KMS-11 (cell line): ENCODE data around the gene LY6G5B.

Experiments used
- H2AFZ ChIP-seq: fragments of 200-600 bp; sonication (generic); 2 replicates; pipeline ENCODE4 v1.6.1; 2016; ENCODE audit warnings: antibody characterized with exemption, mixed run types, low read depth
- H3K27ac ChIP-seq: fragments of 200-600 bp; sonication (generic); 2 replicates; pipeline ENCODE4 v1.6.1; 2016; ENCODE audit warnings: mild to moderate bottlenecking, mixed run types
- H3K27me3 ChIP-seq: fragments of 200-600 bp; sonication (generic); 2 replicates; pipeline ENCODE4 v1.6.1; 2017; ENCODE audit warnings: mild to moderate bottlenecking, low read depth, mixed run types, moderate library complexity; ENCODE audit not compliant: insufficient read depth
- H3K36me3 ChIP-seq: fragments of 200-600 bp; sonication (generic); 2 replicates; pipeline ENCODE4 v1.6.1; 2017; ENCODE audit warnings: mild to moderate bottlenecking, mixed run types; ENCODE audit not compliant: insufficient read depth
- H3K4me1 ChIP-seq: fragments of 200-600 bp; sonication (generic); 2 replicates; pipeline ENCODE4 v1.6.1; 2016; ENCODE audit warnings: mild to moderate bottlenecking, low read depth, mixed run types; ENCODE audit not compliant: poor library complexity, severe bottlenecking
- H3K4me2 ChIP-seq: fragments of 200-600 bp; sonication (generic); 2 replicates; pipeline ENCODE4 v1.7.0; 2016; ENCODE audit warnings: mild to moderate bottlenecking, mixed run types
- H3K4me3 ChIP-seq: fragments of 200-600 bp; sonication (generic); IDR thresholded peaks from 2 replicates; pipeline ENCODE4 v1.6.1; 2017; ENCODE audit warnings: low read depth, low read length, mixed read lengths; ENCODE audit not compliant: insufficient read depth
- H3K79me2 ChIP-seq: fragments of 200-600 bp; sonication (generic); 2 replicates; pipeline ENCODE4 v1.6.1; 2016; ENCODE audit warnings: low read depth, mixed run types; ENCODE audit not compliant: insufficient read depth
- H3K9ac ChIP-seq: fragments of 200-600 bp; sonication (generic); 2 replicates; pipeline ENCODE4 v1.6.1; 2016; ENCODE audit warnings: mild to moderate bottlenecking, mixed run types
- H4K20me1 ChIP-seq: fragments of 200-600 bp; sonication (generic); 2 replicates; pipeline ENCODE4 v1.6.1; 2016; ENCODE audit warnings: mild to moderate bottlenecking, mixed run types; ENCODE audit not compliant: insufficient read depth
- CTCF ChIP-seq: fragments of 200-600 bp; sonication (generic); conservative IDR thresholded peaks from 2 replicates; pipeline ENCODE4 v1.6.1; 2017; ENCODE audit warnings: low read depth, mild to moderate bottlenecking, antibody characterized with exemption, low read length, moderate library complexity, mixed read lengths

Gene LY6G5B, protein sequence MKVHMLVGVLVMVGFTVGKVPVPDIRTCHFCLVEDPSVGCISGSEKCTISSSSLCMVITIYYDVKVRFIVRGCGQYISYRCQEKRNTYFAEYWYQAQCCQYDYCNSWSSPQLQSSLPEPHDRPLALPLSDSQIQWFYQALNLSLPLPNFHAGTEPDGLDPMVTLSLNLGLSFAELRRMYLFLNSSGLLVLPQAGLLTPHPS

DNA sequence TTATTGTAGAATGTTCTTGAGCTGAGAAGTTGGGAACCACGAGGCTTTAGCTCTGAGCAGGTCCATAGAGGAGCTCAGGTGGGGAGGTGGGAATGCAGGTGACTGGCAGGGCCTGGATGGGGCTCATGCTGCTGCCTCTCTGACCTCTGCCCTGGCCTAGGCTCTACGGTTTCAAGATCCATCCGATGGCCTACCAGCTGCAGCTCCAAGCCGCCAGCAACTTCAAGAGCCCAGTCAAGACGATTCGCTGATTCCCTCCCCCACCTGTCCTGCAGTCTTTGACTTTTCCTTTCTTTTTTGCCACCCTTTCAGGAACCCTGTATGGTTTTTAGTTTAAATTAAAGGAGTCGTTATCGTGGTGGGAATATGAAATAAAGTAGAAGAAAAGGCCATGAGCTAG, at the start of gene LY6G5B:
Gene LY6G5B, plus strand, starts transcription at position 301 of the 400 bp plus-strand sequence. CDS start 975 bp downstream, outside the sequence.
- TF ChIP-seq CTCF = no peak
- Histone ChIP-seq H3K4me1 (peaks cover 10% of the 10 kb centered on the region), H3K79me2 (peaks cover 25% of the 10 kb centered on the region), H3K4me2 (no peak within 1 kb of the TSS), H3K27ac (no peak within 1 kb of the TSS), H4K20me1 (no peaks in the 10 kb centered on the region), H3K27me3 (no peaks in the 10 kb centered on the region), H3K36me3 (peaks cover 4% of the 10 kb centered on the region; the same call in 1 of the 2 replicates), H3K4me3 (no peak within 1 kb of the TSS), H2AFZ (no peak within 1 kb of the TSS), H3K9ac (no peak within 1 kb of the TSS)

GRCh38 chr6:31620586-31621319, 49.0 kb upstream of the LY6G5B start, which contains the start of gene PRRC2A:
PRRC2A (plus strand) TSS chr6:31620715; CDS start chr6:31622790, 2,075 bp downstream.
- peak within 1 kb of the TSS; percentile 94 for H3K9ac ChIP-seq
- H3K4me2 ChIP-seq = peak within 1 kb of the TSS; percentile 92
- H3K27ac ChIP-seq = peak within 1 kb of the TSS; percentile 87
- TF ChIP-seq CTCF = no peak
- H3K4me1 ChIP-seq = peaks cover 32% of the 10 kb centered on the region
- H3K4me3 ChIP-seq = peak within 1 kb of the TSS; percentile 51
- H2AFZ ChIP-seq = peak within 1 kb of the TSS; percentile 48
- H3K79me2 ChIP-seq = peaks cover 39% of the 10 kb centered on the region
- peaks cover 20% of the 10 kb centered on the region; the same call in 1 of the 2 replicates for H3K36me3 ChIP-seq
- H3K27me3 ChIP-seq = no peaks in the 10 kb centered on the region
- H4K20me1 ChIP-seq = no peaks in the 10 kb centered on the region

GRCh38 chr6:31621320-31621939, 48.3 kb upstream of the LY6G5B start:
- Histone ChIP-seq H3K27me3 (no peaks in the 10 kb centered on the region), H3K4me3 (peak overlapping the region; percentile 51), H4K20me1 (no peaks in the 10 kb centered on the region), H2AFZ (peak overlapping the region; percentile 22; the same call in 1 of the 2 replicates), H3K79me2 (peaks cover 39% of the 10 kb centered on the region), H3K36me3 (peaks cover 25% of the 10 kb centered on the region; the same call in 1 of the 2 replicates), H3K4me2 (peak overlapping the region; percentile 92), H3K9ac (peak overlapping the region; percentile 94), H3K27ac (peak overlapping the region; percentile 68), H3K4me1 (peaks cover 30% of the 10 kb centered on the region)
- TF ChIP-seq CTCF = no peak

DNA sequence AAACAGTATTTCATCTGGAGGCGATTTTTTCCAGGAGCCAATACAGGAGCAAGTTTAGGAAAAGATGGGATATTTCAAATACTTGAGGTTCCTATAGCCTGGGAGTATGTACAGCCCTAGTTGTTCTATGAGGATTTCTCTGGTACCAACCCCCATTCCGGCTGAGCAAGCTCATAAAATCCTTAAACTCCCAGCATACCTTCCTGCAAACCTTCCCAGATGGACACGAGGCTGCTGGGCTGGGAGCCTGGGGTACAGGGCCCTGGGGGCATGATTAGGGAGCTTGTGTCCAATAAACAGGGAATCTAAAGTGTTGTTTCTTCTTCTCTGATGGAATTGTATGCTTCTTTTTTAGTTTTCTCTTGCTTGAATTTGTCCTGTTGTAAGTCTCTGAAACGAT, 47.8 kb upstream of the LY6G5B start:
- Histone ChIP-seq H2AFZ (no peak overlapping the region), H3K9ac (peak overlapping the region; percentile 94; the same call in 1 of the 2 replicates), H3K27ac (peak overlapping the region; percentile 68; the same call in 1 of the 2 replicates), H3K4me2 (peak overlapping the region; percentile 92), H3K4me1 (peaks cover 24% of the 10 kb centered on the region), H3K79me2 (peaks cover 39% of the 10 kb centered on the region), H3K36me3 (peaks cover 26% of the 10 kb centered on the region; the same call in 1 of the 2 replicates), H3K27me3 (no peaks in the 10 kb centered on the region), H4K20me1 (no peaks in the 10 kb centered on the region), H3K4me3 (peak overlapping the region; percentile 51)
- no peak for TF ChIP-seq CTCF
